ENCODE results near the gene ATP8B2. TPM values are rescaled to one million over a fixed set of nuclear protein-coding genes. Genes with fewer than 3 reads are reported as not detected.
A peak's percentile ranks its signal among the peaks of the same experiment; 100 is the strongest.
"Not testable (repeated sequence)": the region's sequence is repeated elsewhere in the genome, so short reads cannot be mapped to it uniquely, and the experiment has no call there.

The ATP8B2 gene
- polyA plus RNA-seq, 4 donors = 3.9 to 19.7 (median 14.9) TPM

- Histone ChIP-seq H3K36me3 (ENCODE audit: control insufficient read depth in 3 of 3, insufficient read depth in 2 of 3, low read depth in 1 of 3, low read length in 3 of 3) (peaks cover 2 to 52% (median 7%) of the 10 kb centered on the region in 3 donors), H3K4me3 (ENCODE audit: low read depth in 1 of 3, low read length in 3 of 3) (no peak overlapping the region), H3K4me1 (ENCODE audit: control insufficient read depth in 3 of 3, insufficient read depth in 2 of 3, low read depth in 1 of 3, low read length in 2 of 3) (peaks cover 0 to 13% (median 0%) of the 10 kb centered on the region in 3 donors), H3K27ac (ENCODE audit: low read depth in 1 of 3, low read length in 2 of 3) (peak overlapping the region in 2 of 3 donors; percentile 18 to 56), H3K9me3 (ENCODE audit: control insufficient read depth in 2 of 2, insufficient read depth in 1 of 2, low read depth in 1 of 2, low read length in 1 of 2) (no peaks in the 10 kb centered on the region), H3K27me3 (ENCODE audit: control insufficient read depth in 3 of 3, insufficient read depth in 3 of 3, low read length in 3 of 3) (no peaks in the 10 kb centered on the region)
- WGBS, 3 donors = 61 to 81% (median 65%) methylated on average over 8 of the region's 8 CpGs
- FAIRE-seq = no peak
- DNase-seq = no peak
Observed at GRCh38 chr1:154337253-154337894, 12.0 kb downstream of the ATP8B2 start.

GRCh38 chr1:154338875-154339274, 13.6 kb downstream of the ATP8B2 start:
- no peak overlapping the region for H3K4me3 ChIP-seq (ENCODE audit: low read depth in 1 of 3, low read length in 3 of 3)
- no peak for DNase-seq
- H3K36me3 ChIP-seq (ENCODE audit: control insufficient read depth in 3 of 3, insufficient read depth in 2 of 3, low read depth in 1 of 3, low read length in 3 of 3) = peaks cover under 1 to 60% (median 7%) of the 10 kb centered on the region in 3 donors
- no peaks in the 10 kb centered on the region for H3K9me3 ChIP-seq (ENCODE audit: control insufficient read depth in 2 of 2, insufficient read depth in 1 of 2, low read depth in 1 of 2, low read length in 1 of 2)
- no peaks in the 10 kb centered on the region for H3K27me3 ChIP-seq (ENCODE audit: control insufficient read depth in 3 of 3, insufficient read depth in 3 of 3, low read length in 3 of 3)
- no peak for FAIRE-seq
- WGBS, 3 donors = 77 to 97% (median 78%) methylated on average over 2 of the region's 2 CpGs
- H3K4me1 ChIP-seq (ENCODE audit: control insufficient read depth in 3 of 3, insufficient read depth in 2 of 3, low read depth in 1 of 3, low read length in 2 of 3) = peaks cover 0 to 11% (median 0%) of the 10 kb centered on the region in 3 donors
- no peak overlapping the region for H3K27ac ChIP-seq (ENCODE audit: low read depth in 1 of 3, low read length in 2 of 3)

- H3K27ac ChIP-seq (ENCODE audit: low read depth in 1 of 3, low read length in 2 of 3); H3K4me1 ChIP-seq (ENCODE audit: control insufficient read depth in 3 of 3, insufficient read depth in 2 of 3, low read depth in 1 of 3, low read length in 2 of 3); H3K27me3 ChIP-seq (ENCODE audit: control insufficient read depth in 3 of 3, insufficient read depth in 3 of 3, low read length in 3 of 3); FAIRE-seq; H3K9me3 ChIP-seq (ENCODE audit: control insufficient read depth in 2 of 2, insufficient read depth in 1 of 2, low read depth in 1 of 2, low read length in 1 of 2); H3K4me3 ChIP-seq (ENCODE audit: low read depth in 1 of 3, low read length in 3 of 3); DNase-seq: not testable (repeated sequence)
- 88 to 96% (median 93%) methylated on average over 9 of the region's 9 CpGs for WGBS, 3 donors
- peaks cover 4 to 77% (median 7%) of the 10 kb centered on the region in 3 donors for H3K36me3 ChIP-seq (ENCODE audit: control insufficient read depth in 3 of 3, insufficient read depth in 2 of 3, low read depth in 1 of 3, low read length in 3 of 3)
Observed at GRCh38 chr1:154341366-154341765, 16.0 kb downstream of the ATP8B2 start.

GRCh38 chr1:154342132-154342531, 16.8 kb downstream of the ATP8B2 start:
- H3K27me3 ChIP-seq (ENCODE audit: control insufficient read depth in 3 of 3, insufficient read depth in 3 of 3, low read length in 3 of 3) = no peaks in the 10 kb centered on the region
- H3K27ac ChIP-seq (ENCODE audit: low read depth in 1 of 3, low read length in 2 of 3) = peak overlapping the region in 2 of 3 donors; percentile 71 to 87
- no peaks in the 10 kb centered on the region for H3K9me3 ChIP-seq (ENCODE audit: control insufficient read depth in 2 of 2, insufficient read depth in 1 of 2, low read depth in 1 of 2, low read length in 1 of 2)
- no peak for FAIRE-seq
- H3K4me1 ChIP-seq (ENCODE audit: control insufficient read depth in 3 of 3, insufficient read depth in 2 of 3, low read depth in 1 of 3, low read length in 2 of 3) = no peaks in the 10 kb centered on the region
- WGBS, 3 donors = 59 to 84% (median 60%) methylated on average over 7 of the region's 7 CpGs
- no peak for DNase-seq
- peaks cover 4 to 80% (median 10%) of the 10 kb centered on the region in 3 donors for H3K36me3 ChIP-seq (ENCODE audit: control insufficient read depth in 3 of 3, insufficient read depth in 2 of 3, low read depth in 1 of 3, low read length in 3 of 3)
- H3K4me3 ChIP-seq (ENCODE audit: low read depth in 1 of 3, low read length in 3 of 3) = no peak overlapping the region

- peak overlapping the region in 2 of 3 donors; percentile 71 to 87 for H3K27ac ChIP-seq (ENCODE audit: low read depth in 1 of 3, low read length in 2 of 3)
- FAIRE-seq (no peak), DNase-seq (peak in 1 of 2 donors; percentile 57)
- peaks cover 4 to 78% (median 10%) of the 10 kb centered on the region in 3 donors for H3K36me3 ChIP-seq (ENCODE audit: control insufficient read depth in 3 of 3, insufficient read depth in 2 of 3, low read depth in 1 of 3, low read length in 3 of 3)
- WGBS, 3 donors = 59 to 75% (median 72%) methylated on average over 20 to 21 of the region's 21 CpGs
- no peaks in the 10 kb centered on the region for H3K27me3 ChIP-seq (ENCODE audit: control insufficient read depth in 3 of 3, insufficient read depth in 3 of 3, low read length in 3 of 3)
- H3K4me3 ChIP-seq (ENCODE audit: low read depth in 1 of 3, low read length in 3 of 3) = peak overlapping the region in 1 of 3 donors; percentile 29
- no peaks in the 10 kb centered on the region for H3K4me1 ChIP-seq (ENCODE audit: control insufficient read depth in 3 of 3, insufficient read depth in 2 of 3, low read depth in 1 of 3, low read length in 2 of 3)
- no peaks in the 10 kb centered on the region for H3K9me3 ChIP-seq (ENCODE audit: control insufficient read depth in 2 of 2, insufficient read depth in 1 of 2, low read depth in 1 of 2, low read length in 1 of 2)
Observed at GRCh38 chr1:154342836-154343472, 17.6 kb downstream of the ATP8B2 start.

GRCh38 chr1:154344977-154345837, 19.9 kb downstream of the ATP8B2 start:
- Histone ChIP-seq H3K9me3 (ENCODE audit: control insufficient read depth in 2 of 2, insufficient read depth in 1 of 2, low read depth in 1 of 2, low read length in 1 of 2) (no peaks in the 10 kb centered on the region), H3K36me3 (ENCODE audit: control insufficient read depth in 3 of 3, insufficient read depth in 2 of 3, low read depth in 1 of 3, low read length in 3 of 3) (peaks cover 4 to 88% (median 8%) of the 10 kb centered on the region in 3 donors), H3K4me3 (ENCODE audit: low read depth in 1 of 3, low read length in 3 of 3) (no peak overlapping the region), H3K27ac (ENCODE audit: low read depth in 1 of 3, low read length in 2 of 3) (no peak overlapping the region), H3K27me3 (ENCODE audit: control insufficient read depth in 3 of 3, insufficient read depth in 3 of 3, low read length in 3 of 3) (no peaks in the 10 kb centered on the region), H3K4me1 (ENCODE audit: control insufficient read depth in 3 of 3, insufficient read depth in 2 of 3, low read depth in 1 of 3, low read length in 2 of 3) (no peaks in the 10 kb centered on the region)
- DNase-seq (peak in 1 of 2 donors; percentile 69), FAIRE-seq (no peak)
- WGBS, 3 donors = 67 to 77% (median 75%) methylated on average over 12 of the region's 12 CpGs

GRCh38 chr1:154346276-154346917, 21.1 kb downstream of the ATP8B2 start:
- no peaks in the 10 kb centered on the region for H3K4me1 ChIP-seq (ENCODE audit: control insufficient read depth in 3 of 3, insufficient read depth in 2 of 3, low read depth in 1 of 3, low read length in 2 of 3)
- WGBS, 3 donors = 91 to 94% (median 92%) methylated on average over 15 of the region's 15 CpGs
- no peak overlapping the region for H3K4me3 ChIP-seq (ENCODE audit: low read depth in 1 of 3, low read length in 3 of 3)
- H3K27me3 ChIP-seq (ENCODE audit: control insufficient read depth in 3 of 3, insufficient read depth in 3 of 3, low read length in 3 of 3) = no peaks in the 10 kb centered on the region
- H3K27ac ChIP-seq (ENCODE audit: low read depth in 1 of 3, low read length in 2 of 3) = no peak overlapping the region
- DNase-seq = no peak
- H3K36me3 ChIP-seq (ENCODE audit: control insufficient read depth in 3 of 3, insufficient read depth in 2 of 3, low read depth in 1 of 3, low read length in 3 of 3) = peaks cover 4 to 79% (median 5%) of the 10 kb centered on the region in 3 donors
- H3K9me3 ChIP-seq (ENCODE audit: control insufficient read depth in 2 of 2, insufficient read depth in 1 of 2, low read depth in 1 of 2, low read length in 1 of 2) = no peaks in the 10 kb centered on the region
- no peak for FAIRE-seq

- FAIRE-seq (no peak), DNase-seq (no peak)
- Histone ChIP-seq H3K27ac (ENCODE audit: low read depth in 1 of 3, low read length in 2 of 3) (no peak overlapping the region), H3K9me3 (ENCODE audit: control insufficient read depth in 2 of 2, insufficient read depth in 1 of 2, low read depth in 1 of 2, low read length in 1 of 2) (no peaks in the 10 kb centered on the region), H3K36me3 (ENCODE audit: control insufficient read depth in 3 of 3, insufficient read depth in 2 of 3, low read depth in 1 of 3, low read length in 3 of 3) (peaks cover 3 to 66% (median 4%) of the 10 kb centered on the region in 3 donors), H3K27me3 (ENCODE audit: control insufficient read depth in 3 of 3, insufficient read depth in 3 of 3, low read length in 3 of 3) (peaks cover 0 to 7% (median 0%) of the 10 kb centered on the region in 3 donors), H3K4me3 (ENCODE audit: low read depth in 1 of 3, low read length in 3 of 3) (no peak overlapping the region), H3K4me1 (ENCODE audit: control insufficient read depth in 3 of 3, insufficient read depth in 2 of 3, low read depth in 1 of 3, low read length in 2 of 3) (peaks cover 6 to 14% (median 6%) of the 10 kb centered on the region in 3 donors)
- WGBS, 3 donors = 86 to 95% (median 95%) methylated on average over 3 of the region's 3 CpGs
Observed at GRCh38 chr1:154347961-154348360, 22.6 kb downstream of the ATP8B2 start.
